HFFc6 (cell line): ENCODE data around the gene WDR20. TPM values are rescaled to one million over a fixed set of nuclear protein-coding genes. Genes with fewer than 3 reads are reported as not detected.
A peak's percentile ranks its signal among the peaks of the same experiment; 100 is the strongest.
"Not testable (repeated sequence)": the region's sequence is repeated elsewhere in the genome, so short reads cannot be mapped to it uniquely, and the experiment has no call there.

Experiments
- DNase-seq: peaks from one replicate; pipeline ENCODE4 v3.0.0-alpha.2; 2018
- H3K27ac Mint-ChIP-seq: 2 replicates; pipeline ENCODE4 v1.8.0; 2020; ENCODE audit warnings: mild to moderate bottlenecking, mixed read lengths
- H3K27me3 Mint-ChIP-seq: 2 replicates; pipeline ENCODE4 v1.8.0; 2021; ENCODE audit warnings: mild to moderate bottlenecking, moderate library complexity, mixed read lengths; ENCODE audit not compliant: insufficient read depth
- H3K36me3 Mint-ChIP-seq: 2 replicates; pipeline ENCODE4 v1.8.0; 2021; ENCODE audit warnings: low read depth, mixed read lengths
- H3K4me1 Mint-ChIP-seq: 2 replicates; pipeline ENCODE4 v1.8.0; 2020; ENCODE audit warnings: low read depth, mixed read lengths
- H3K4me3 Mint-ChIP-seq: 2 replicates; pipeline ENCODE4 v1.8.0; 2020; ENCODE audit warnings: mild to moderate bottlenecking, moderate library complexity, mixed read lengths
- H3K9me3 Mint-ChIP-seq: 2 replicates; pipeline ENCODE4 v1.8.0; 2020; ENCODE audit warnings: mild to moderate bottlenecking, mixed read lengths
- total RNA-seq, 6 experiments: library from RNA; stranded (reverse); fragmentation: NEBNext Ultra II Directional; extraction: Animal tissue kit (Norgen Biotek cat#: 25700); gene quantifications; 2 replicates in 1 of 6; 3 replicates in 5 of 6; pipeline ENCODE4 v1.2.3, GENCODE V29; 2021
- TF ChIP-seq, protein P1 (sequence below): fragments of 200-600 bp; sonication (generic); IDR thresholded peaks from 2 replicates; pipeline ENCODE4 v1.5.0; 2021; ENCODE audit warnings: antibody characterized with exemption, mild to moderate bottlenecking

The WDR20 gene
- total RNA-seq, 6 experiments from 2014 or later = 24.4 to 28.7 (median 27.7) TPM

DNA sequence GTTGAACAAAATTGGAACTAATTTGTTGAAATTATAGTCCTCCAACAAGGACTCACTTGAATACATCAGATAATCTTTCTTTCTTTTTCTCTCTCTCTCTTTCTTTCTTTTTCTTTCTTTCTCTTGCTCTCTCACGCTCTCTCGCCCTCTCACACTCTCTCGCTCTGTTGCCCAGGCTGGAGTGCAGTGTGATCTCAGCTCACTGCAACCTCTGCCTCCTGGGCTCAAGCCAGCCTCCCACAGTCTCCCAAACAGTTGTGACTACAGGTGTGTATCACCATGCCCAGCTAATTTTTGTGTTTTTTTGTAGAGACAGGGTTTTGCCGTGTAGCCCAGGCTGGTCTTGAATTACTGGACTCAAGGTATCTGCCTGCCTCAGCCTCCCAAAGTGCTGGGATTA is 22.8 kb downstream of the WDR20 start:
- TF ChIP-seq, protein P1, sequence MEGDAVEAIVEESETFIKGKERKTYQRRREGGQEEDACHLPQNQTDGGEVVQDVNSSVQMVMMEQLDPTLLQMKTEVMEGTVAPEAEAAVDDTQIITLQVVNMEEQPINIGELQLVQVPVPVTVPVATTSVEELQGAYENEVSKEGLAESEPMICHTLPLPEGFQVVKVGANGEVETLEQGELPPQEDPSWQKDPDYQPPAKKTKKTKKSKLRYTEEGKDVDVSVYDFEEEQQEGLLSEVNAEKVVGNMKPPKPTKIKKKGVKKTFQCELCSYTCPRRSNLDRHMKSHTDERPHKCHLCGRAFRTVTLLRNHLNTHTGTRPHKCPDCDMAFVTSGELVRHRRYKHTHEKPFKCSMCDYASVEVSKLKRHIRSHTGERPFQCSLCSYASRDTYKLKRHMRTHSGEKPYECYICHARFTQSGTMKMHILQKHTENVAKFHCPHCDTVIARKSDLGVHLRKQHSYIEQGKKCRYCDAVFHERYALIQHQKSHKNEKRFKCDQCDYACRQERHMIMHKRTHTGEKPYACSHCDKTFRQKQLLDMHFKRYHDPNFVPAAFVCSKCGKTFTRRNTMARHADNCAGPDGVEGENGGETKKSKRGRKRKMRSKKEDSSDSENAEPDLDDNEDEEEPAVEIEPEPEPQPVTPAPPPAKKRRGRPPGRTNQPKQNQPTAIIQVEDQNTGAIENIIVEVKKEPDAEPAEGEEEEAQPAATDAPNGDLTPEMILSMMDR = no peak
- DNase-seq = no peak
- Mint-ChIP-seq H3K9me3 (no peaks in the 10 kb centered on the region), H3K36me3 (peaks cover 21% of the 10 kb centered on the region), H3K27ac (no peak overlapping the region), H3K27me3 (no peaks in the 10 kb centered on the region; the same call in 1 of the 2 replicates), H3K4me1 (peaks cover 43% of the 10 kb centered on the region), H3K4me3 (no peak overlapping the region)

DNA sequence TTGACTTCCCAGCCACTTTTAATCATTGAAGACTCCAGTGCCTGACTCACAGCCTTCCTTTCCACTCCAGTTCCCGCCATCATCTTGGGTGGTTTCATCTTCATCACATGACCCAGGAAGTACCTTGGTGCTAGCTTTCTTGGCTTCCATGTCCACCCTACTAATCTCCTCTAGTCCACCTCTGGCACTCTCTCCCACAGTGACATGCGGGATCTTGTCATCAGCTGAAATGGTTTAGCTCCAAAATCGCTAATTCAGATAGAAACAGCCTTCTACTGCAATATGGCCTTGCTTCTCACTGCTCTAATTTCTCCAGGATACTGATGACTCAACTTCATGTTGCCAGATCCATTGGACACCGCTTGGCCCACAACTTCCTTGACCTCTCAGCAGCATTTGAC is 24.5 kb downstream of the WDR20 start:
- H3K36me3 Mint-ChIP-seq = peaks cover 26% of the 10 kb centered on the region
- DNase-seq = peak; percentile 19

DNA sequence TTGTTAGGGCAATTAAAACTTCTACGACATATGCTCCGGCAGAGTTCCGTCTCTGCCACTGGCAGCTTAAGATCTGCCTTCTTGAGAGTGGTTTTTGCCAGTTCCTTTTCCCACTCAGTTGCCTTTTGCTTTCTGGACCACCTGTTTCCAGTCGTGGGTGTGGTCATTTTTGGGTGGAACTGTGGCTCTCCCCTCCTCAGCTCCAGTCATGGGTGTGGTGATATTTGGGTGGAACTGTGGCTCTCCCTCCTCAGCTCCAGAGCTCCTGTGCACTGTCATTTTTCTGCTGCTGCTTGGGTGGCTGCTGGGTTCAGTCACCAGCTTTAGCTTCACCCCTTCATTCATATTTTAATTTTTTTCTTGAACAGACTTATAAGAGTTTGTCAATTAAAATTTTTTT is 25.3 kb downstream of the WDR20 start:
- H3K9me3 Mint-ChIP-seq = no peaks in the 10 kb centered on the region
- H3K4me3 Mint-ChIP-seq = no peak overlapping the region
- no peak overlapping the region for H3K27ac Mint-ChIP-seq
- TF ChIP-seq, protein P1 = no peak
- peaks cover 26% of the 10 kb centered on the region for H3K36me3 Mint-ChIP-seq
- peaks cover 41% of the 10 kb centered on the region for H3K4me1 Mint-ChIP-seq
- no peak for DNase-seq
- no peaks in the 10 kb centered on the region; the same call in 1 of the 2 replicates for H3K27me3 Mint-ChIP-seq

More for the DNA sequence above, 24.5 kb downstream of the WDR20 start:
- Mint-ChIP-seq H3K9me3 (no peaks in the 10 kb centered on the region), H3K27ac (no peak overlapping the region), H3K4me1 (peaks cover 41% of the 10 kb centered on the region), H3K27me3 (no peaks in the 10 kb centered on the region; the same call in 1 of the 2 replicates), H3K4me3 (no peak overlapping the region)
- TF ChIP-seq, protein P1 = no peak

DNA sequence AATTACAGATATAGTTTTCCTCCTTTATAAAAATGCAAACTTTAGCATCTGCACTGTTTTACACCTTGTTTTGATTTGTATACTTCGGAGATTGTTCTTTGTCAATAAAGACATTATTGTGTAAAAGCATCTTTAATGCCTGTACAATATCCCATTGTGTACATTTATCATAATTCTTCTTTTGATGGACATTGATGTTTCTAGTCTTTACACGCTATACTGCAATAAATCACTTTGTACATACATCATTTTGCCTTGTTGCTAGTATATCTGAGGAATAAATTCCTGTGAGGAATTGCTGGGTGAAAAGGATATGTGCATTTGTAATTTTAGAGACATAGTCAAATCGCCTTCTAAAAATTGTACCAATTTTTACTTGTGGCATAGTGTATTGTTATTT is 30.4 kb downstream of the WDR20 start:
- H3K4me1 Mint-ChIP-seq = peaks cover 30% of the 10 kb centered on the region
- no peaks in the 10 kb centered on the region for H3K9me3 Mint-ChIP-seq
- H3K27ac Mint-ChIP-seq = no peak overlapping the region

DNA sequence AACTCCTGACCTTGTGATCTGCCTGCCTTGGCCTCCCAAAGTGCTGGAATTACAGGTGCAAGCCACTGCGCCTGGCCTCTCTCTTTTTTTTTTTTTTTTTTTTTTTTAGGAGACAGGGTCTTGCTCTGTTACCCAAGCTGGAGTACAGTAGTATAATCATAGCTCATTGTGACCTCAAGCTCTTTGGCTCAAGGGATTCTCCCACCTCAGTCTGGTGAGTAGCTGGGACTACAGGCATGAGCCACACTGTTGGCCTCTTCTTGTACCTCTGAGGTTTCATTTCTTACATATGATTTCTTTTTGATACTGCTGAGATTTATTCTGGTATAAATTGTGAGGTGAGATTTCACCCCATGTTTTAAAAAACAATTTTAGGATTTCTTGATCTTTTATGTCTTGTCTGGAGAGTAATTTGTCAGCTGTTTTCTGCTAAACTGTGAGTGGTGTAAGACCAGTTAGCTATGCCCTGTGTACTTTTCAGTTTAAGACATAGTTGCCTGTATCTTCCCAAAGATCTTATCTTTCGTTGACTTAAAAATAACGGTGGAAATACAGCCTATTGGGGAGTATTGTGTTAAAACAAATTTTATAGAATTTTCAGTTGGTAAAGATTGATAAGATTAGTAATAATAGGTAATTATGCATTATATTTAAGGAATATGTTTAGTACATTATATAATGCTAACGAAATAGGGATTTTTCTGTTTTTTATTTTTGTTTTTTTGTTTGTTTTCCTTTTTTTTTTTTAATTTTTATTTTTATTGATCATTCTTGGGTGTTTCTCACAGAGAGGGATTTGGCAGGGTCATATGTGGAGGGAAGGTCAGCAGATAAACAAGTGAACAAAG is 31.7 kb downstream of the WDR20 start:
- TF ChIP-seq, protein P1 = no peak
- no peak for DNase-seq
- Mint-ChIP-seq H3K36me3 (0 out of 2 replicates have a peak, but pooled peaks cover 5% of the 10 kb centered on the region), H3K27me3 (no peaks in the 10 kb centered on the region; the same call in 1 of the 2 replicates), H3K9me3 (no peaks in the 10 kb centered on the region), H3K27ac (peak overlapping the region; percentile 45; the same call in 1 of the 2 replicates), H3K4me3 (no peak overlapping the region), H3K4me1 (peaks cover 23% of the 10 kb centered on the region)

More for the DNA sequence above, 30.4 kb downstream of the WDR20 start:
- 0 out of 2 replicates have a peak, but pooled peaks cover 5% of the 10 kb centered on the region for H3K36me3 Mint-ChIP-seq
- TF ChIP-seq, protein P1 = no peak
- DNase-seq = no peak
- H3K4me3 Mint-ChIP-seq = no peak overlapping the region
- H3K27me3 Mint-ChIP-seq = no peaks in the 10 kb centered on the region; the same call in 1 of the 2 replicates

DNA sequence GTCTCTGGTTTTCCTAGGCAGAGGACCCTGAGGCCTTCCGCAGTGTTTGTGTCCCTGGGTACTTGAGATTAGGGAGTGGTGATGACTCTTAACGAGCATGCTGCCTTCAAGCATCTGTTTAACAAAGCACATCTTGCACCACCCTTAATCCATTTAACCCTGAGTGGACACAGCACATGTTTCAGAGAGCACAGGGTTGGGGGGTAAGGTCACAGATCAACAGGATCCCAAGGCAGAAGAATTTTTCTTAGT is 32.2 kb downstream of the WDR20 start:
- not testable (repeated sequence) for H3K36me3 Mint-ChIP-seq, H3K27me3 Mint-ChIP-seq, H3K27ac Mint-ChIP-seq, H3K4me3 Mint-ChIP-seq, DNase-seq, H3K9me3 Mint-ChIP-seq
- peaks cover 19% of the 10 kb centered on the region for H3K4me1 Mint-ChIP-seq

DNA sequence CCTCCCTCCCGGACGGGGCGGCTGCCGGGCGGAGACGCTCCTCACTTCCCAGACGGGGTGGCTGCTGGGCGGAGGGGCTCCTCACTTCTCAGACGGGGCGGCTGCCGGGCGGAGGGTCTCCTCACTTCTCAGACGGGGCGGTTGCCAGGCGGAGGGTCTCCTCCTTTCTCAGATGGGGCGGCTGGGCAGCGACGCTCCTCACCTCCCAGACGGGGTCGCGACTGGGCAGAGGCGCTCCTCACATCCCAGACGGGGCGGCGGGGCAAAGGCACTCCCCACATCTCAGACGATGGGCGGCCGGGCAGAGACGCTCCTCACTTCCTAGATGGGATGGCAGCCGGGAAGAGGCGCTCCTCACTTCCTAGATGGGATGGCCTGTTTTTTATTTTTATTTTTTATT is 33.0 kb downstream of the WDR20 start:
- not testable (repeated sequence) for H3K27ac Mint-ChIP-seq, H3K36me3 Mint-ChIP-seq, H3K9me3 Mint-ChIP-seq, H3K27me3 Mint-ChIP-seq, H3K4me3 Mint-ChIP-seq, DNase-seq
- H3K4me1 Mint-ChIP-seq = peaks cover 27% of the 10 kb centered on the region
